Keratinocyte (primary cell): ENCODE measurements around the gene FBXO42. TPM values are rescaled to one million over a fixed set of nuclear protein-coding genes. Genes with fewer than 3 reads are reported as not detected.

ENCODE experiments used
- DNase-seq: peaks from one replicate; pipeline ENCODE4 v3.0.0-alpha.2; 2011; ENCODE audit warnings: low read depth, missing footprints, low spot score
- FAIRE-seq: peaks from 2 replicates; lab custom pipeline; 2011; peaks lifted over from hg19 to GRCh38; lab: Jason Lieb, UNC
- H2AFZ ChIP-seq: 2 replicates; pipeline ENCODE4 v1.6.0; 2012; ENCODE audit warnings: low read length, control low read depth, inconsistent platforms; ENCODE audit not compliant: control insufficient read depth
- H3K27ac ChIP-seq: 2 replicates; pipeline ENCODE4 v1.5.1; 2011; ENCODE audit warnings: low read length; ENCODE audit not compliant: control insufficient read depth, insufficient read depth
- H3K27me3 ChIP-seq: 3 replicates; pipeline ENCODE4 v1.6.0; 2011; ENCODE audit warnings: low read length; ENCODE audit not compliant: control insufficient read depth, insufficient read depth; ENCODE audit errors: extremely low read depth
- H3K36me3 ChIP-seq, 2 experiments: 2 replicates in 1 of 2; 3 replicates in 1 of 2; pipeline ENCODE4 v1.5.1; 2011; ENCODE audit warnings: low read length in 2 of 2, mild to moderate bottlenecking in 1 of 2; ENCODE audit not compliant: control insufficient read depth in 2 of 2, insufficient read depth in 2 of 2; ENCODE audit errors: extremely low read depth in 1 of 2
- H3K4me1 ChIP-seq: 3 replicates; pipeline ENCODE4 v1.5.1; 2011; ENCODE audit warnings: low read length; ENCODE audit not compliant: control insufficient read depth, insufficient read depth; ENCODE audit errors: extremely low read depth
- H3K4me2 ChIP-seq: 3 replicates; pipeline ENCODE4 v1.6.0; 2011; ENCODE audit warnings: low read depth, low read length; ENCODE audit not compliant: control insufficient read depth, insufficient read depth; ENCODE audit errors: extremely low read depth
- H3K4me3 ChIP-seq, 3 experiments: fragments of 200-600 bp in 1 of 3; sonication (generic) in 1 of 3; 2 replicates in 2 of 3; 3 replicates in 1 of 3; pipeline ENCODE4 v1.5.1; 2011 to 2016; ENCODE audit warnings: low read length in 3 of 3, mild to moderate bottlenecking in 3 of 3, control low read depth in 2 of 3, inconsistent platforms in 1 of 3, low read depth in 1 of 3, mixed read lengths in 1 of 3, mixed run types in 1 of 3, moderate library complexity in 1 of 3; ENCODE audit not compliant: control insufficient read depth in 2 of 3, insufficient read depth in 2 of 3; ENCODE audit errors: extremely low read depth in 1 of 3
- H3K79me2 ChIP-seq: 2 replicates; pipeline ENCODE4 v1.6.0; 2012; ENCODE audit warnings: low read length; ENCODE audit not compliant: control insufficient read depth, insufficient read depth
- H3K9ac ChIP-seq: 3 replicates; pipeline ENCODE4 v1.6.0; 2011; ENCODE audit warnings: low read length; ENCODE audit not compliant: control insufficient read depth, insufficient read depth; ENCODE audit errors: extremely low read depth
- H3K9me1 ChIP-seq: 3 replicates; pipeline ENCODE4 v1.6.0; 2011; ENCODE audit warnings: low read length; ENCODE audit not compliant: control insufficient read depth, insufficient read depth; ENCODE audit errors: extremely low read depth
- H3K9me3 ChIP-seq: 2 replicates; pipeline ENCODE4 v1.5.1; 2012; ENCODE audit warnings: low read depth, low read length; ENCODE audit not compliant: control insufficient read depth
- H4K20me1 ChIP-seq: 3 replicates; pipeline ENCODE4 v1.6.0; 2011; ENCODE audit warnings: low read length; ENCODE audit not compliant: control insufficient read depth, insufficient read depth; ENCODE audit errors: extremely low read depth
- CTCF ChIP-seq, 3 experiments: IDR thresholded peaks in 1 of 3; conservative IDR thresholded peaks in 1 of 3; optimal IDR thresholded peaks in 1 of 3; 2 replicates in 2 of 3; 3 replicates in 1 of 3; pipeline versions ENCODE3 to v1.5.1; 2011; ENCODE audit warnings: low read length in 3 of 3, mild to moderate bottlenecking in 3 of 3, moderate library complexity in 2 of 3, control low read depth in 1 of 3, inconsistent platforms in 1 of 3; ENCODE audit not compliant: insufficient read depth in 2 of 3; ENCODE audit errors: extremely low read depth in 1 of 3
- EZH2 ChIP-seq: IDR thresholded peaks from one replicate; pipeline ENCODE4 v1.6.1; 2012; ENCODE audit warnings: inconsistent platforms, mild to moderate bottlenecking, low read length, moderate library complexity
- dilution Hi-C: fragments of 300-500 bp; cut with MboI; formaldehyde crosslinking; loops from one replicate; pipeline ENCODE4 v1.7.0; 2020; ENCODE audit warnings: low sequenced_read_pairs; ENCODE audit not compliant: extremely low pct_ligation_motif_present
- polyA plus RNA-seq, 5 experiments: library from polyadenylated mRNA; depleted of rRNA in 3 of 5; stranded (reverse) in 3 of 5; stranded (forward) in 1 of 5; unstranded in 1 of 5; fragments of >200 nt; gene quantifications; 1 replicate in 1 of 5; 2 replicates in 3 of 5; 3 replicates in 1 of 5; pipeline versions ENCODE4 v1.2.1 to v1.2.3, GENCODE V29; 2011 to 2012; ENCODE audit warnings: missing spikeins in 2 of 5, low read depth in 1 of 5, low replicate concordance in 1 of 5

The FBXO42 gene
- polyA plus RNA-seq, 1 donor (not counting 4 experiments of a cell fraction or from before 2014, with no cell fraction given) = 14.1 TPM

GRCh38 chr1:16236511-16237342 lies 115.6 kb downstream of the FBXO42 start, which contains the start of gene CPLANE2:
CPLANE2 (minus strand) TSS chr1:16237183; CDS start chr1:16236742, 441 bp downstream.
- peak; percentile 49 for DNase-seq
- Histone ChIP-seq H3K4me2 (peak within 1 kb of the TSS; percentile 62), H3K9me1 (no peaks in the 10 kb centered on the region), H2AFZ (peak within 1 kb of the TSS; percentile 92), H3K9ac (peak within 1 kb of the TSS; percentile 74), H3K4me3 (peak within 1 kb of the TSS; percentile 59 to 70 (median 62)), H4K20me1 (no peaks in the 10 kb centered on the region), H3K27ac (peak within 1 kb of the TSS; percentile 82), H3K27me3 (no peaks in the 10 kb centered on the region), H3K36me3 (peaks cover 0 to 2% of the 10 kb centered on the region in 2 experiments), H3K4me1 (peaks cover 22% of the 10 kb centered on the region), H3K9me3 (no peaks in the 10 kb centered on the region), H3K79me2 (no peaks in the 10 kb centered on the region)
- no peak for TF ChIP-seq CTCF (optimal IDR thresholded peaks at IDR 0.05 in 1 of 3, IDR thresholded peaks at IDR 0.05 in 1 of 3, conservative IDR thresholded peaks at IDR 0.05 in 1 of 3; ENCODE audit: extremely low read depth in 1 of 3, insufficient read depth in 2 of 3, low read length in 3 of 3)
- TF ChIP-seq EZH2 = no peak
- FAIRE-seq = peak; percentile 73
- dilution Hi-C loops = no loop called here

DNA sequence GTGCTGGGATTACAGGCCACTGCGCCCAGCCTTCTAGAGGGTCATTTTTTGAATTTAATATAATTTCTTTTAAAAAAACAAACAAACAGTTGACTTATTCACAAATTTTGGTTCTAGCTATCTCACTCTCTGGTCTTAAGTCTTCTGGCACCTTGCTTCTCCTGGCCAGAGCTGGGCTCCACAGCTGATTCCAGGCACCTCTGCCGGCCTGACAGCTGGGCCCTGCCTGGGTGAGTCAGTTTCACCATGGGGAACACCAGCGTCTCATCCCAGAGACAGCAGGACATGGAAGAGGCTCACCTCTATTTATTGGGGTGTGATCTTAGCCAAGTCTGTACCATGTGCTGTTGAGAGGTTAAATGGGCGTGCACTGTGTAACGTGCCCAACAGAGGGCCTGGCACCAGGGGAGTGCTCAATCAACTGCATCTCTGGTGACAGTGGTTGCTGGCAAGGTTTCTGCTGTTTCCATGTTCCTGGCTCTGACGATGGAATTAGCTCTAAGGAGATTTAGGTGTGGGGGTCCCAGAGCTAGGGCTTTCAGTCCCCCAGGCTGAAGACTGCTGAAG lies 116.3 kb downstream of the FBXO42 start:
- Histone ChIP-seq H3K9ac (peak overlapping the region; percentile 74), H3K4me2 (peak overlapping the region; percentile 62), H3K79me2 (no peaks in the 10 kb centered on the region), H3K4me3 (peak overlapping the region; percentile 52 to 70 (median 59)), H3K4me1 (peaks cover 22% of the 10 kb centered on the region), H3K27me3 (no peaks in the 10 kb centered on the region), H4K20me1 (no peaks in the 10 kb centered on the region), H3K9me3 (no peaks in the 10 kb centered on the region), H2AFZ (peak overlapping the region; percentile 4), H3K9me1 (no peaks in the 10 kb centered on the region), H3K36me3 (peaks cover 0 to 2% of the 10 kb centered on the region in 2 experiments), H3K27ac (no peak overlapping the region)
- FAIRE-seq = peak; percentile 69
- dilution Hi-C loops = no loop called here
- peak; percentile 42 for DNase-seq
- peak; percentile 12 to 37 (median 36) for TF ChIP-seq CTCF (optimal IDR thresholded peaks at IDR 0.05 in 1 of 3, IDR thresholded peaks at IDR 0.05 in 1 of 3, conservative IDR thresholded peaks at IDR 0.05 in 1 of 3; ENCODE audit: extremely low read depth in 1 of 3, insufficient read depth in 2 of 3, low read length in 3 of 3)
- TF ChIP-seq EZH2 = no peak
